Measurements from ENCODE around the gene TTC21A. TPM values are rescaled to one million over a fixed set of nuclear protein-coding genes. Genes with fewer than 3 reads are reported as not detected.

The TTC21A gene
- total RNA-seq, 1 experiment from 2014 or later, result 1.7 TPM

DNA sequence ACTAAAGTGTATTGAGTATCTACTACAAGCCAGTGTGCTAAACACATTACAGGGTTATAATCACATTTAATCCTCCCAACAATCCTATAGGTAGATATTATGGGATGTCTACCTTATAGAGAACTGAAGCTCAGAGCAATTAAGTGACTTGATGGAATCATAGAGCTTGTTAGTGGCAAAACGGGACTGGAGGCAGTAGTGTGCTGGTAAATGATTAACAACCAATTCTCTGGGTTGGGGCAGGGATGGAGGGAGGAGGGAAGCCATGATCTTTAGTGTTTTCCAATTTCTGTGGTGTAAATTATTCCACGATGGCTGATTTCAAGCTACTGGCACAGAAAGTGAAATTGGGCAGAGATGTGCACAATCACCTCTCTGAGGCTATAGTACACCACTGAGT, 64.4 kb downstream of the TTC21A start:
- Histone ChIP-seq H3K18ac (ENCODE audit: insufficient read length, low read depth, low read length) (no peak overlapping the region), H3K9me3 (ENCODE audit: control insufficient read depth, low read depth, low read length) (no peaks in the 10 kb centered on the region), H3K23me2 (ENCODE audit: insufficient read length, low read depth, low read length, poor library complexity, severe bottlenecking) (no peaks in the 10 kb centered on the region), H4K20me1 (ENCODE audit: control insufficient read depth, insufficient read depth, insufficient read length) (no peaks in the 10 kb centered on the region), H2BK12ac (ENCODE audit: insufficient read length, low read depth, low read length) (no peak overlapping the region), H3T11ph (ENCODE audit: low read length) (no peak overlapping the region), H4K8ac (replicated peaks; ENCODE audit: insufficient read length, low read depth, low read length) (no peak overlapping the region), H3K27me3 (ENCODE audit: insufficient read depth, low read length) (no peaks in the 10 kb centered on the region), H2BK5ac (ENCODE audit: insufficient read length, low read length) (no peak overlapping the region), H2BK15ac (ENCODE audit: low read depth, low read length) (no peak overlapping the region), H3K56ac (ENCODE audit: insufficient read length, low read depth, low read length) (no peak overlapping the region), H3K23ac (ENCODE audit: insufficient read length, low read depth, low read length) (no peak overlapping the region), H3K27ac (ENCODE audit: insufficient read length, low read depth, low read length) (no peak overlapping the region), H3K4me1 (ENCODE audit: insufficient read depth, low read length) (no peaks in the 10 kb centered on the region; the same call in 1 of the 2 replicates), H3K79me2 (ENCODE audit: insufficient read depth, low read length) (no peaks in the 10 kb centered on the region), H2AK5ac (ENCODE audit: insufficient read length, low read length) (no peak overlapping the region), H2BK120ac (ENCODE audit: low read depth, low read length, poor library complexity, severe bottlenecking) (no peak overlapping the region), H3K79me1 (ENCODE audit: insufficient read depth, low read depth, low read length, poor library complexity, severe bottlenecking) (no peaks in the 10 kb centered on the region), H3K4ac (ENCODE audit: low read depth, low read length) (no peak overlapping the region), H2AFZ (ENCODE audit: low read length) (no peak overlapping the region), H3K14ac (ENCODE audit: insufficient read depth, low read length) (no peak overlapping the region), H4K91ac (ENCODE audit: insufficient read length, low read depth, low read length) (no peak overlapping the region), H4K5ac (ENCODE audit: insufficient read length, low read depth, low read length) (no peak overlapping the region), H2BK20ac (ENCODE audit: low read depth, low read length, poor library complexity, severe bottlenecking) (no peak overlapping the region), H3K9ac (ENCODE audit: extremely low read depth, insufficient read length, low read length) (no peak overlapping the region), H3K4me2 (ENCODE audit: insufficient read depth, insufficient read length, low read length) (no peak overlapping the region)
- Mint-ChIP-seq H3K4me1 (peaks cover 14 to 16% of the 10 kb centered on the region in 2 experiments), H3K27me3 (ENCODE audit: low read depth) (peaks cover 4% of the 10 kb centered on the region), H3K4me3 (no peak overlapping the region), H3K36me3 (ENCODE audit: insufficient read depth in 1 of 3, low read depth in 3 of 3) (no peaks in the 10 kb centered on the region), H3K9me3 (peaks cover 6 to 10% of the 10 kb centered on the region in 2 experiments), H3K27ac (no peak overlapping the region)
- WGBS (ENCODE audit: extremely low coverage, insufficient read length, low lambda C conversion rate), result no CpG with 5 or more reads among the region's 2 CpGs
- no peak for DNase-seq
- TF ChIP-seq, protein P1, sequence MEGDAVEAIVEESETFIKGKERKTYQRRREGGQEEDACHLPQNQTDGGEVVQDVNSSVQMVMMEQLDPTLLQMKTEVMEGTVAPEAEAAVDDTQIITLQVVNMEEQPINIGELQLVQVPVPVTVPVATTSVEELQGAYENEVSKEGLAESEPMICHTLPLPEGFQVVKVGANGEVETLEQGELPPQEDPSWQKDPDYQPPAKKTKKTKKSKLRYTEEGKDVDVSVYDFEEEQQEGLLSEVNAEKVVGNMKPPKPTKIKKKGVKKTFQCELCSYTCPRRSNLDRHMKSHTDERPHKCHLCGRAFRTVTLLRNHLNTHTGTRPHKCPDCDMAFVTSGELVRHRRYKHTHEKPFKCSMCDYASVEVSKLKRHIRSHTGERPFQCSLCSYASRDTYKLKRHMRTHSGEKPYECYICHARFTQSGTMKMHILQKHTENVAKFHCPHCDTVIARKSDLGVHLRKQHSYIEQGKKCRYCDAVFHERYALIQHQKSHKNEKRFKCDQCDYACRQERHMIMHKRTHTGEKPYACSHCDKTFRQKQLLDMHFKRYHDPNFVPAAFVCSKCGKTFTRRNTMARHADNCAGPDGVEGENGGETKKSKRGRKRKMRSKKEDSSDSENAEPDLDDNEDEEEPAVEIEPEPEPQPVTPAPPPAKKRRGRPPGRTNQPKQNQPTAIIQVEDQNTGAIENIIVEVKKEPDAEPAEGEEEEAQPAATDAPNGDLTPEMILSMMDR (conservative IDR thresholded peaks at IDR 0.05), result no peak
